B cell (primary cell): ENCODE measurements around the gene GAL3ST2. TPM values are rescaled to one million over a fixed set of nuclear protein-coding genes. Genes with fewer than 3 reads are reported as not detected.

ENCODE experiments used
- ATAC-seq: fragments of 200-7000 bp; cut with Tn5 transposase; one replicate; pipeline ENCODE4 v1.10.0; 2021; ENCODE audit warnings: low read depth, mild to moderate bottlenecking, moderate number of reproducible peaks, moderate library complexity
- CTCF ChIA-PET: fragments of 350-600 bp; sonication (Branson Sonifier 250); formaldehyde crosslinking; loops from one replicate; lab custom pipeline; 2021; ENCODE audit warnings: antibody characterized with exemption, inconsistent platforms; lab: Charles Lee
- POLR2A ChIA-PET: fragments of 350-600 bp; sonication (Branson Sonifier 250); formaldehyde crosslinking; loops from one replicate; lab custom pipeline; 2021; ENCODE audit warnings: antibody characterized with exemption; lab: Charles Lee
- DNase-seq: peaks from one replicate; pipeline ENCODE4 v3.0.0; 2013
- H2AFZ ChIP-seq: 2 replicates; pipeline ENCODE4 v1.6.1; 2012; ENCODE audit warnings: mild to moderate bottlenecking, low read depth, low read length; ENCODE audit not compliant: insufficient read depth, poor library complexity, severe bottlenecking
- H3K27ac ChIP-seq, 2 donors: 1 replicate in 1 of 2; 2 replicates in 1 of 2; pipeline ENCODE4 v1.5.1; 2012 to 2013; ENCODE audit warnings: low read length in 2 of 2, mild to moderate bottlenecking in 2 of 2, moderate library complexity in 1 of 2
- H3K27me3 ChIP-seq, 4 experiments: fragments of 200-600 bp in 1 of 4; sonication (generic) in 1 of 4; replicated peaks in 1 of 4; 1 replicate in 2 of 4; 2 replicates in 2 of 4; pipeline versions ENCODE4 v1.6.1 to v1.7.0; 2013 to 2016; ENCODE audit warnings: low read length in 3 of 4, mild to moderate bottlenecking in 2 of 4, mixed read lengths in 1 of 4, moderate library complexity in 1 of 4; ENCODE audit not compliant: insufficient read depth in 4 of 4, control insufficient read depth in 3 of 4; ENCODE audit errors: control extremely low read depth in 1 of 4
- H3K36me3 ChIP-seq, 2 experiments: replicated peaks in 1 of 2; 1 replicate in 1 of 2; 2 replicates in 1 of 2; pipeline versions ENCODE4 v1.6.1 to v1.7.1; 2013; ENCODE audit warnings: low read length in 1 of 2; ENCODE audit not compliant: insufficient read depth in 2 of 2, control insufficient read depth in 1 of 2; ENCODE audit errors: control extremely low read depth in 1 of 2, extremely low read depth in 1 of 2
- H3K4me1 ChIP-seq, 2 donors: fragments of 200-600 bp in 1 of 2; sonication (generic) in 1 of 2; 1 replicate in 1 of 2; 2 replicates in 1 of 2; pipeline versions ENCODE4 v1.5.1 to v1.6.1; 2013 to 2017; ENCODE audit warnings: low read length in 2 of 2; ENCODE audit not compliant: control insufficient read depth in 2 of 2, insufficient read depth in 2 of 2
- H3K4me2 ChIP-seq: replicated peaks from 2 replicates; pipeline ENCODE3; 2012; ENCODE audit warnings: mild to moderate bottlenecking, low read depth, low read length; ENCODE audit not compliant: poor library complexity, severe bottlenecking
- H3K4me3 ChIP-seq, 5 experiments: fragments of 200-600 bp in 1 of 5; sonication (generic) in 1 of 5; 1 replicate in 3 of 5; 2 replicates in 2 of 5; pipeline versions ENCODE4 v1.5.1 to v1.7.0; 2011 to 2016; ENCODE audit warnings: low read length in 4 of 5, mild to moderate bottlenecking in 4 of 5, low read depth in 2 of 5, control low read depth in 1 of 5, moderate library complexity in 1 of 5; ENCODE audit not compliant: insufficient read depth in 1 of 5; ENCODE audit errors: control extremely low read depth in 1 of 5, extremely low read depth in 1 of 5
- H3K79me2 ChIP-seq: fragments of 200-600 bp; sonication (generic); one replicate; pipeline ENCODE4 v1.6.0; 2016; ENCODE audit warnings: low read length; ENCODE audit not compliant: control insufficient read depth, insufficient read depth
- H3K9ac ChIP-seq: fragments of 200-600 bp; sonication (generic); 2 replicates; pipeline ENCODE4 v1.6.1; 2017; ENCODE audit warnings: mild to moderate bottlenecking, low read length, moderate library complexity
- H3K9me3 ChIP-seq, 3 donors: one replicate each; pipeline versions ENCODE4 v1.6.1 to v1.7.1; 2013; ENCODE audit warnings: low read length in 2 of 3; ENCODE audit not compliant: control insufficient read depth in 2 of 3, insufficient read depth in 1 of 3; ENCODE audit errors: control extremely low read depth in 1 of 3
- H4K20me1 ChIP-seq: 2 replicates; pipeline ENCODE4 v1.6.0; 2012; ENCODE audit warnings: mild to moderate bottlenecking, low read length; ENCODE audit not compliant: insufficient read depth, control insufficient read depth, poor library complexity, severe bottlenecking
- H3K27ac Mint-ChIP-seq: one replicate; pipeline ENCODE4 v1.8.0; 2021; ENCODE audit warnings: mixed read lengths
- H3K27me3 Mint-ChIP-seq: one replicate; pipeline ENCODE4 v1.8.0; 2021; ENCODE audit warnings: mixed read lengths
- H3K4me1 Mint-ChIP-seq: one replicate; pipeline ENCODE4 v1.8.0; 2021; ENCODE audit warnings: mixed read lengths
- H3K4me3 Mint-ChIP-seq: one replicate; pipeline ENCODE4 v1.8.0; 2021; ENCODE audit warnings: mixed read lengths
- H3K9me3 Mint-ChIP-seq: one replicate; pipeline ENCODE4 v1.8.0; 2022; ENCODE audit warnings: mixed read lengths; ENCODE audit not compliant: insufficient read depth
- CTCF ChIP-seq: fragments of 200-600 bp; IDR thresholded peaks from one replicate; pipeline ENCODE4 v1.8.0; 2022; ENCODE audit warnings: antibody characterized with exemption, mild to moderate bottlenecking
- EZH2 ChIP-seq: IDR thresholded peaks from 2 replicates; pipeline ENCODE4 v1.6.1; 2012; ENCODE audit warnings: borderline replicate concordance, low read depth, mild to moderate bottlenecking, moderate library complexity, low read length; ENCODE audit not compliant: insufficient read depth, poor library complexity, severe bottlenecking
- WGBS: methylation state at CpG from one replicate; pipeline ENCODE4 v1.1.5; 2013; ENCODE audit warnings: missing lambda C conversion rate; ENCODE audit not compliant: insufficient coverage; 5-methylcytosine and 5-hydroxymethylcytosine counted together
- intact Hi-C: fragments of 100-400 bp; cut with micrococcal nuclease; formaldehyde crosslinking; loops from one replicate; pipeline ENCODE4 v1.10.0; 2022
- polyA plus RNA-seq: library from polyadenylated mRNA; depleted of rRNA; stranded (reverse); fragments of >200 nt; gene quantifications from 2 replicates; pipeline ENCODE4 v1.2.3, GENCODE V29; 2012
- total RNA-seq, 2 donors: library from RNA; stranded (reverse); fragments of 120-200 nt in 1 of 2; gene quantifications; 1 replicate in 1 of 2; 2 replicates in 1 of 2; pipeline versions ENCODE4 v1.2.3 to v1.2.4, GENCODE V29; 2013 to 2022

GAL3ST2 gene
- total and polyA plus RNA-seq, 2 donors (not counting 1 experiment from before 2014, with no cell fraction given): 0.10 TPM; not detected in 1

GRCh38 chr2:241816431-241817121 lies 40.0 kb downstream of the GAL3ST2 start:
- DNase-seq (no peak), ATAC-seq (no peak)
- no peaks in the 10 kb centered on the region for H3K36me3 ChIP-seq
- H3K9me3 Mint-ChIP-seq: no peaks in the 10 kb centered on the region
- no peak overlapping the region for H3K9ac ChIP-seq
- peaks cover 15% of the 10 kb centered on the region for H3K27me3 Mint-ChIP-seq
- H4K20me1 ChIP-seq: no peaks in the 10 kb centered on the region
- H3K79me2 ChIP-seq: no peaks in the 10 kb centered on the region
- ChIA-PET POLR2A (no interaction called here), CTCF (no interaction called here)
- peaks cover 17% of the 10 kb centered on the region for H3K4me1 Mint-ChIP-seq
- no peak overlapping the region for H3K4me2 ChIP-seq
- no peak overlapping the region for H3K4me3 ChIP-seq
- TF ChIP-seq EZH2 (no peak), CTCF (no peak)
- peaks cover 10 to 30% of the 10 kb centered on the region in 2 donors for H3K4me1 ChIP-seq
- H3K9me3 ChIP-seq: peaks cover 0 to 15% (median 0%) of the 10 kb centered on the region in 3 donors
- WGBS: 84% methylated on average over 31 of the region's 33 CpGs
- H3K27me3 ChIP-seq: peaks cover 0 to 19% (median 0%) of the 10 kb centered on the region in 4 experiments
- H3K27ac ChIP-seq: no peak overlapping the region
- intact Hi-C loops: no loop called here
- H2AFZ ChIP-seq: no peak overlapping the region
- H3K4me3 Mint-ChIP-seq: no peak overlapping the region
- H3K27ac Mint-ChIP-seq: no peak overlapping the region

GRCh38 chr2:241817126-241817820 lies 40.7 kb downstream of the GAL3ST2 start:
- H3K27me3 Mint-ChIP-seq: peaks cover 15% of the 10 kb centered on the region
- WGBS: 5% methylated on average over 14 of the region's 16 CpGs
- Histone ChIP-seq H3K27me3 (peaks cover 0 to 22% (median under 1%) of the 10 kb centered on the region in 4 experiments), H3K4me3 (no peak overlapping the region), H3K9me3 (peaks cover 0 to 15% (median 0%) of the 10 kb centered on the region in 3 donors), H3K4me2 (peak overlapping the region; percentile 48), H2AFZ (no peak overlapping the region), H3K27ac (no peak overlapping the region), H4K20me1 (no peaks in the 10 kb centered on the region), H3K4me1 (peaks cover 10 to 30% of the 10 kb centered on the region in 2 donors), H3K9ac (no peak overlapping the region), H3K36me3 (no peaks in the 10 kb centered on the region), H3K79me2 (no peaks in the 10 kb centered on the region)
- H3K4me1 Mint-ChIP-seq: peaks cover 17% of the 10 kb centered on the region
- CTCF ChIA-PET: no interaction called here
- TF ChIP-seq EZH2 (no peak), CTCF (no peak)
- no peak overlapping the region for H3K4me3 Mint-ChIP-seq
- DNase-seq (peak; percentile 38), ATAC-seq (no peak)
- no peaks in the 10 kb centered on the region for H3K9me3 Mint-ChIP-seq
- peak overlapping the region; percentile 10 for H3K27ac Mint-ChIP-seq
- POLR2A ChIA-PET: no interaction called here
- intact Hi-C loops: no loop called here
